Spleen (tissue), 7 donors: ENCODE data around the gene CAMTA1.

Experiments
- POLR2AphosphoS5 ChIP-seq, 3 donors: sonication (generic); formaldehyde crosslinking; IDR thresholded peaks; one replicate each; pipeline ENCODE4 v1.5.1; 2017; ENCODE audit warnings: antibody characterized with exemption in 3 of 3
- TF ChIP-seq, protein P1 (sequence below), 11 experiments: fragments of 200-600 bp in 7 of 11; fragments of 450-650 bp in 4 of 11; sonication (generic) in 4 of 11; IDR thresholded peaks in 8 of 11; conservative IDR thresholded peaks in 3 of 11; 1 replicate in 7 of 11; 2 replicates in 4 of 11; pipeline versions ENCODE4 v1.4.0 to v1.8.0; 2016 to 2021; ENCODE audit warnings: antibody characterized with exemption in 11 of 11, inconsistent platforms in 4 of 11, mild to moderate bottlenecking in 1 of 11
- donor health status: DM: no; HTN: no; CAD: no; lungs with moderate emphysema.
- donor health status: DM: no; HTN: no; CAD: no.
- donor health status: DM: no; HTN: no; CAD: no.

DNA sequence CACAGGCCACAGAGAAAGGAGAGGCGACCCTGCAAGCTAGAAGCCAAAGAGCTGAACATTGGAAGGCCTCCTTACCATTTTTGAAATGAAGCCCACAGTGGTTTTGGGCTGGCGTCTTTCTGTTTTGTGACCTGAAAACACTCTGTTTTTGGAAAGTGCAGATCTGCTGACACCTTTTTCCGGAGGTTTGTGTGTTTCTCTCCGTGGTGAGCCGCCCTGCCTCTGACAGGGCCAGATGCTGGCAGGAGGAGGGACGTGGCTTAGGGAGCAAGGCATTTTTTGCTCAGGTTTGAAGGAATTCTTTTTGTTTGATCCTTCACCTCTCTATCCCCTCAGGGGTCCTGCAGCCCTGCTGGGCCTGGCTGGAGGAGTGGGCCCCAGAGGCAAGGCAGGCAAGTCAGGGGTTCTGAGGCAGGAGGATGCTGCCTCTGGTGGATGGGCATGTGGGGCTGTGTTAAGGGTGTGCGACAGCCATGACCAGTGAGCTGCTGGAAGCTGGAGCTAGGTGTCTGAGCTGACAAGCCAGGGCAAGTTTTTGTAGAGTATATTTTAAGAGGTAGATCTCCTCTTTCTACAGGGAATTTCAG, 133.8 kb downstream of the CAMTA1 start:
- TF ChIP-seq, protein P1, sequence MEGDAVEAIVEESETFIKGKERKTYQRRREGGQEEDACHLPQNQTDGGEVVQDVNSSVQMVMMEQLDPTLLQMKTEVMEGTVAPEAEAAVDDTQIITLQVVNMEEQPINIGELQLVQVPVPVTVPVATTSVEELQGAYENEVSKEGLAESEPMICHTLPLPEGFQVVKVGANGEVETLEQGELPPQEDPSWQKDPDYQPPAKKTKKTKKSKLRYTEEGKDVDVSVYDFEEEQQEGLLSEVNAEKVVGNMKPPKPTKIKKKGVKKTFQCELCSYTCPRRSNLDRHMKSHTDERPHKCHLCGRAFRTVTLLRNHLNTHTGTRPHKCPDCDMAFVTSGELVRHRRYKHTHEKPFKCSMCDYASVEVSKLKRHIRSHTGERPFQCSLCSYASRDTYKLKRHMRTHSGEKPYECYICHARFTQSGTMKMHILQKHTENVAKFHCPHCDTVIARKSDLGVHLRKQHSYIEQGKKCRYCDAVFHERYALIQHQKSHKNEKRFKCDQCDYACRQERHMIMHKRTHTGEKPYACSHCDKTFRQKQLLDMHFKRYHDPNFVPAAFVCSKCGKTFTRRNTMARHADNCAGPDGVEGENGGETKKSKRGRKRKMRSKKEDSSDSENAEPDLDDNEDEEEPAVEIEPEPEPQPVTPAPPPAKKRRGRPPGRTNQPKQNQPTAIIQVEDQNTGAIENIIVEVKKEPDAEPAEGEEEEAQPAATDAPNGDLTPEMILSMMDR (IDR thresholded peaks at IDR 0.05 in 8 of 11, conservative IDR thresholded peaks at IDR 0.05 in 3 of 11) = no peak
- TF ChIP-seq POLR2AphosphoS5 (IDR thresholded peaks at IDR 0.05) = no peak
